Activated CD8-positive, alpha-beta memory T cell treated with anti-CD3 and anti-CD28 coated beads, Interleukin-2, amount 50 U/mL, for 24 hours (primary cell): ENCODE measurements around the gene FOS.

Experiments used
- DNase-seq: peaks from one replicate; pipeline ENCODE4 v3.0.0-alpha.2; 2020; ENCODE audit errors: extremely low read depth

Gene FOS

DNA sequence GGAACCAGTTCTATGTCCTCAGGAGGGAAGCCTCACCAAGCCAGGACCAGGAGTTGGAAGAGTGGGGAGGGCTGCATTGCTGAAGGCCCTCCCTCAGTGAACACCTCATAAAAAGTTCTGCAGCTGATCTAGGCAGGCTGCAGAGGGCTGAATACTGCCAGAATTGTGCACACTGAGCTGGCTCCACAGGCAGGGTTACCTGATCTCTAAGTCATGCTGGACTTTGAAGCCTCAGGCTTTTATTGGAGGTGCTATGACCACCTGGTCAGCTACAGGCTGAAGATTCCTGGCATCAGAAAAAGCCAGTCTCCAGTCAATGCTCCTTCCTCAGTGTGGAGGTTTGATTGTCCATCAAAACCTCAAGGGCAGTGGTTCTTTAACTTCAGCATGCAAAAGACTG, 39.7 kb downstream of the FOS start:
- DNase-seq, result no peak

GRCh38 chr14:75319021-75319420, 40.4 kb downstream of the FOS start:
- no peak for DNase-seq

DNA sequence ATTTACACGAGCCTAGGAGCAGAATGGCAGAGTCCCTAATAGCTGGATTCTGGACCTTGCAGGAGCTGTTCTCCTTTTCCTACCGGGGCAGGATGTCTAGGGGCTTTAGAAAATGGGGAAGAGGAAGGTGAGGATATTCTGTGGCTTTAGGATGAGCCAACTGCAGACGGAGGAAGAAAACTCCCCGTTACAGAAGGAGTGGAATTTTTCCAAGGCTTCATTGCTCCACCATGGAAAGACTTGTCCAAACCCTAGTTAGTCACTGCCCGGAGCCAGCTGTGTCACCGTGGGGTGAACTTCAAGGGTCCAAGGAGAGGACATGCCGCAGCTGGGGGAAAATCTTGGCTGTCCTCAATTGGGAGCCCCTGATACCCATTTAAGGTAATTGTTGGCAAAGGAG, 41.6 kb downstream of the FOS start:
- no peak for DNase-seq

GRCh38 chr14:75322746-75323145, 44.1 kb downstream of the FOS start:
- no peak for DNase-seq

- DNase-seq, result no peak
These were observed 44.9 kb downstream of the FOS start for GRCh38 chr14:75323571-75323970.

DNA sequence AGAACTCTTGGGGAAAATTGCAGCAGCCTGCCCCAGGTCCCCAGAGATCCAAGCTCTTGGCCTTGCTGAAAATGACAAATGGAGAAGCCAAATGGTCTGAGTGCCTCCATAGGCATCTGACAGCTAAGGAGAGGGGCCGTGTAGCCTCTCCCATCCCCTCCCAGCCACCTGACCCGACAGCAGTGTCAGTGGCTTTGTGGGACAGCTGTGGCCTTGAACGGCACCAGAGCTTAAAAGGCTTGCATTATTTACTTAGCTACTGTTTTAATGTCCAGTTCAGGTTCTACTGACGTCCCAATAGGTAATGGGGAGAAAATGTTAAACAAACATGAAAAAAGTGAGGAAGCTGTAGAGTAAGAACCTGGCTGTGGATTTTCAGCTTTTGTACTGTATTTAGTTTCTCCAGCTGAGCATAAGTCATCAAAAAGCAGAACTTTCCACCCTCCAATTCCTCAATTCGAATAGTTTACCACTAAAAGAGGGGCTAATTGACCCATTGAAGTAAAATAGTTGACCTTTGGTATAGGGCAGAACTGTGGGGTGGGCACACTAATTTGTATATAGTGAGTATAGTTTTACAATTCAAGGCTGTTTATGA, 50.0 kb downstream of the FOS start:
- DNase-seq, result no peak

- no peak for DNase-seq
These were observed 50.7 kb downstream of the FOS start for GRCh38 chr14:75329369-75329768.

DNA sequence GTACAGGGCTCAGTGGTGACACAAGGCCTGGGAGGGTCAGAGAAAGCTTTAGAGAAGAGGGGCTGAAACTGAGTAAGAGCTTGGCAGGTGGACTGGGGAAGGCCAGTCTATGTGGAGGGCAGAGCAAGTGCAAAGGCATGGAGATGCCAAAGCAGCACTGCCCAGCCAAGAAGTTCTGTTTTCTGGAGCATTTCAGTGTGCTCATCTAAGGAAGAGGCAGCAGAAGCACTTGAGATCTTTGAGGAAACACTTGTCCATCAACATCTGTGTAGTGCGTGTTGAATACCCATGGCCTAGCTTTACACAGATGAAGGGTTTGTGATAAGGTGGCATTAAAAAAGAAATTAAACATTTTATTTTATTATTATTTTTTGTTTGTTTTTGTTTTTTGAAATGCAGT, 52.8 kb downstream of the FOS start:
- no peak for DNase-seq
